ENCODE measurements around the gene FYN. TPM values are rescaled to one million over a fixed set of nuclear protein-coding genes. Genes with fewer than 3 reads are reported as not detected.

FYN gene
- total RNA-seq, 1 donor from 2014 or later, result 474 TPM

- H3K9me3 Mint-ChIP-seq (ENCODE audit: unreplicated experiment), result no peaks in the 10 kb centered on the region
- H3K36me3 Mint-ChIP-seq (ENCODE audit: low read depth, unreplicated experiment), result peaks cover 14% of the 10 kb centered on the region
- H3K27ac Mint-ChIP-seq (ENCODE audit: unreplicated experiment), result no peak overlapping the region
- no peak overlapping the region for H3K4me3 Mint-ChIP-seq (ENCODE audit: unreplicated experiment)
- DNase-seq (ENCODE audit: low spot score), result no peak
- no peak for TF ChIP-seq CTCF (IDR thresholded peaks at IDR 0.05; ENCODE audit: unreplicated experiment)
- peaks cover 23% of the 10 kb centered on the region for H3K27me3 Mint-ChIP-seq (ENCODE audit: unreplicated experiment)
- peaks cover 39% of the 10 kb centered on the region for H3K4me1 Mint-ChIP-seq (ENCODE audit: unreplicated experiment)
Observed at GRCh38 chr6:111660531-111660930, 212.7 kb downstream of the FYN start.

GRCh38 chr6:111658462-111659154 is 214.6 kb downstream of the FYN start:
- Mint-ChIP-seq H3K27me3 (ENCODE audit: unreplicated experiment) (peaks cover 11% of the 10 kb centered on the region), H3K9me3 (ENCODE audit: unreplicated experiment) (no peaks in the 10 kb centered on the region), H3K36me3 (ENCODE audit: low read depth, unreplicated experiment) (peaks cover 6% of the 10 kb centered on the region), H3K27ac (ENCODE audit: unreplicated experiment) (no peak overlapping the region), H3K4me3 (ENCODE audit: unreplicated experiment) (no peak overlapping the region), H3K4me1 (ENCODE audit: unreplicated experiment) (peaks cover 28% of the 10 kb centered on the region)
- TF ChIP-seq CTCF (IDR thresholded peaks at IDR 0.05; ENCODE audit: unreplicated experiment), result no peak
- no peak for DNase-seq (ENCODE audit: low spot score)

GRCh38 chr6:111657146-111657545 is 216.1 kb downstream of the FYN start:
- DNase-seq (ENCODE audit: low spot score), result no peak
- no peak for TF ChIP-seq CTCF (IDR thresholded peaks at IDR 0.05; ENCODE audit: unreplicated experiment)
- Mint-ChIP-seq H3K9me3 (ENCODE audit: unreplicated experiment) (no peaks in the 10 kb centered on the region), H3K27ac (ENCODE audit: unreplicated experiment) (no peak overlapping the region), H3K4me1 (ENCODE audit: unreplicated experiment) (peaks cover 13% of the 10 kb centered on the region), H3K27me3 (ENCODE audit: unreplicated experiment) (peaks cover 4% of the 10 kb centered on the region), H3K4me3 (ENCODE audit: unreplicated experiment) (no peak overlapping the region), H3K36me3 (ENCODE audit: low read depth, unreplicated experiment) (peaks cover 6% of the 10 kb centered on the region)

- H3K4me3 Mint-ChIP-seq (ENCODE audit: unreplicated experiment), result no peak overlapping the region
- H3K27ac Mint-ChIP-seq (ENCODE audit: unreplicated experiment), result no peak overlapping the region
Observed at GRCh38 chr6:111653979-111654378, 219.3 kb downstream of the FYN start.

More at GRCh38 chr6:111653979-111654378, 219.3 kb downstream of the FYN start:
- peaks cover 4% of the 10 kb centered on the region for H3K4me1 Mint-ChIP-seq (ENCODE audit: unreplicated experiment)
- peaks cover 2% of the 10 kb centered on the region for H3K27me3 Mint-ChIP-seq (ENCODE audit: unreplicated experiment)
- H3K9me3 Mint-ChIP-seq (ENCODE audit: unreplicated experiment), result no peaks in the 10 kb centered on the region
- TF ChIP-seq CTCF (IDR thresholded peaks at IDR 0.05; ENCODE audit: unreplicated experiment), result no peak
- no peak for DNase-seq (ENCODE audit: low spot score)
- H3K36me3 Mint-ChIP-seq (ENCODE audit: low read depth, unreplicated experiment), result peaks cover 8% of the 10 kb centered on the region
